Mesothelial cell of epicardium (in vitro differentiated cells): ENCODE measurements around the gene ADAM22. TPM values are rescaled to one million over a fixed set of nuclear protein-coding genes. Genes with fewer than 3 reads are reported as not detected.

Experiments
- DNase-seq, 2 experiments: peaks; one replicate each; pipeline ENCODE4 v3.0.0; 2021; ENCODE audit warnings: low spot score in 2 of 2; ENCODE audit not compliant: unreplicated experiment in 2 of 2
- H3K27ac Mint-ChIP-seq: 2 replicates; pipeline ENCODE4 v1.8.0; 2021; ENCODE audit warnings: mixed read lengths
- H3K27me3 Mint-ChIP-seq: 2 replicates; pipeline ENCODE4 v1.8.0; 2021; ENCODE audit warnings: low read depth, mixed read lengths
- H3K36me3 Mint-ChIP-seq: 2 replicates; pipeline ENCODE4 v1.8.0; 2021; ENCODE audit warnings: mixed read lengths
- H3K4me1 Mint-ChIP-seq: 2 replicates; pipeline ENCODE4 v1.8.0; 2021; ENCODE audit warnings: mixed read lengths
- H3K4me3 Mint-ChIP-seq: 2 replicates; pipeline ENCODE4 v1.8.0; 2021; ENCODE audit warnings: mild to moderate bottlenecking, moderate library complexity, mixed read lengths
- H3K9me3 Mint-ChIP-seq: 2 replicates; pipeline ENCODE4 v1.8.0; 2021; ENCODE audit warnings: mixed read lengths
- total RNA-seq: library from RNA; stranded (reverse); gene quantifications from 3 replicates; pipeline ENCODE4 v1.2.1, GENCODE V29; 2021
- TF ChIP-seq, protein P1 (sequence below): fragments of 200-600 bp; sonication (generic); IDR thresholded peaks from one replicate; pipeline ENCODE4 v1.5.0; 2021; ENCODE audit warnings: antibody characterized with exemption; ENCODE audit not compliant: unreplicated experiment

The ADAM22 gene
- total RNA-seq, 1 donor from 2014 or later = 6.3 TPM

- DNase-seq = no peak
- no peaks in the 10 kb centered on the region for H3K36me3 Mint-ChIP-seq
- peaks cover 8% of the 10 kb centered on the region for H3K4me1 Mint-ChIP-seq
- no peaks in the 10 kb centered on the region for H3K27me3 Mint-ChIP-seq
- TF ChIP-seq, protein P1, sequence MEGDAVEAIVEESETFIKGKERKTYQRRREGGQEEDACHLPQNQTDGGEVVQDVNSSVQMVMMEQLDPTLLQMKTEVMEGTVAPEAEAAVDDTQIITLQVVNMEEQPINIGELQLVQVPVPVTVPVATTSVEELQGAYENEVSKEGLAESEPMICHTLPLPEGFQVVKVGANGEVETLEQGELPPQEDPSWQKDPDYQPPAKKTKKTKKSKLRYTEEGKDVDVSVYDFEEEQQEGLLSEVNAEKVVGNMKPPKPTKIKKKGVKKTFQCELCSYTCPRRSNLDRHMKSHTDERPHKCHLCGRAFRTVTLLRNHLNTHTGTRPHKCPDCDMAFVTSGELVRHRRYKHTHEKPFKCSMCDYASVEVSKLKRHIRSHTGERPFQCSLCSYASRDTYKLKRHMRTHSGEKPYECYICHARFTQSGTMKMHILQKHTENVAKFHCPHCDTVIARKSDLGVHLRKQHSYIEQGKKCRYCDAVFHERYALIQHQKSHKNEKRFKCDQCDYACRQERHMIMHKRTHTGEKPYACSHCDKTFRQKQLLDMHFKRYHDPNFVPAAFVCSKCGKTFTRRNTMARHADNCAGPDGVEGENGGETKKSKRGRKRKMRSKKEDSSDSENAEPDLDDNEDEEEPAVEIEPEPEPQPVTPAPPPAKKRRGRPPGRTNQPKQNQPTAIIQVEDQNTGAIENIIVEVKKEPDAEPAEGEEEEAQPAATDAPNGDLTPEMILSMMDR = no peak
- no peak overlapping the region for H3K4me3 Mint-ChIP-seq
- H3K27ac Mint-ChIP-seq = no peak overlapping the region
- no peaks in the 10 kb centered on the region for H3K9me3 Mint-ChIP-seq
These were observed 207.9 kb downstream of the ADAM22 start for GRCh38 chr7:88141953-88142352.

DNA sequence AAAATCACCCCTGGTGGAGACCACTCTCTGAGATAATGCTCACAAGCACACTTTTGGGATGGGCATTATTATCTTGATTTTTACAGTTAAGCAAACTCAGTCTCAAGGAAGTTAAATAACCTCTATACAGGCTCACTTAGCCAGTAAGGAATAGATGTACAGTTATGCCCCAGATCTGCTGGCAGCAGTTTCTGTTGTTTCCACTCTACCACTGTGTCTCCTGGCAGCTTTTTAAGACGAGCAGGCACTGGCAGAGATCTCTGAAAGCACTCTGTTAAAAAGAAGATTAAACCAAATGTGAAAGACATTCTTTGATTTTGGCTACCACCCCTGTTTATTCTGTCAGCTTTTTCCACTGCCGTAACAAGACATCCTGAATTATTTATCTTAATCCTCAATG lies 212.6 kb downstream of the ADAM22 start:
- H3K4me3 Mint-ChIP-seq = no peak overlapping the region
- H3K27me3 Mint-ChIP-seq = no peaks in the 10 kb centered on the region
- peaks cover 2% of the 10 kb centered on the region for H3K4me1 Mint-ChIP-seq
- H3K36me3 Mint-ChIP-seq = no peaks in the 10 kb centered on the region
- DNase-seq = no peak
- TF ChIP-seq, protein P1 = no peak
- H3K9me3 Mint-ChIP-seq = no peaks in the 10 kb centered on the region
- no peak overlapping the region for H3K27ac Mint-ChIP-seq

GRCh38 chr7:88147341-88147740 lies 213.3 kb downstream of the ADAM22 start:
- Mint-ChIP-seq H3K9me3 (no peaks in the 10 kb centered on the region), H3K36me3 (no peaks in the 10 kb centered on the region), H3K27me3 (no peaks in the 10 kb centered on the region), H3K4me3 (no peak overlapping the region), H3K4me1 (no peaks in the 10 kb centered on the region), H3K27ac (no peak overlapping the region)
- TF ChIP-seq, protein P1 = no peak
- no peak for DNase-seq

DNA sequence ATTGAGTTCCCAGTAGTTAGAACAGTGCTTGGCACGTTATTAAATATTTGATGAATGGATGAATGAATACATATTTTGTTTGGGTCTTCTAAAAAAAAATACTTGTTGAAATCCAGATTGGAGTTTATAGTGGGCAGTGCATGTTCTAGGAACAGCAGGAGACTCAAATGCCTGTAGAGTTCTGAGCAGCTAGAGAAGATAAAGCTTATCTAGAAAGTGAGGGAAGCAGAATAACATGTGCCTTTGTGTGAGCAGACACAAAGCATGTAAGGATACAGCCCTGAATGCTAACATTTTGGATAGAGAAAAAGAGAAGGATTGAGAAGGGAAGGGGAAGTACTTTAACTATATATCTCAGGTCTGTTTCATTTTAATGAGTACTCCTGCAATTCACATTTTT lies 213.9 kb downstream of the ADAM22 start:
- TF ChIP-seq, protein P1 = no peak
- Mint-ChIP-seq H3K27ac (no peak overlapping the region), H3K4me1 (no peaks in the 10 kb centered on the region), H3K27me3 (no peaks in the 10 kb centered on the region), H3K9me3 (no peaks in the 10 kb centered on the region), H3K4me3 (no peak overlapping the region), H3K36me3 (no peaks in the 10 kb centered on the region)
- no peak for DNase-seq

DNA sequence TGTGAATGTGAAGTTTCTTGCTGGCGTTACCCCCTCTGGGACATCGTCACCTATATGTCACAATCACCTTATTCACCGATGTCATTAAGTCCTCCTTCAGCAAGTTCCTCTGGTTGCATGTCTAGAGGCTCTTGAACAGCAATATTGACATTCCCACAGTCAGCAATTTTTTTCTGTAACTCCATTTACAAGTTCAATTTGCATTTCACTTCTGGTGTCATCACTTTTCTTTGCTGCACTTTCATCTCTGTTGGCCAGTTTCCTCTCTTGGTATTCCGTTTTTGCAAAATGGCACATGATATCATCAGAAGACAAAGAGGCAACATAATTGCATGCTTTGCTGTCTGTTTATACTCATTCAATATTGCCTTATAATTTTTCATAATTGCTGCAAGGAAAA lies 216.0 kb downstream of the ADAM22 start:
- H3K4me3 Mint-ChIP-seq = no peak overlapping the region
- no peak overlapping the region for H3K27ac Mint-ChIP-seq
- H3K9me3 Mint-ChIP-seq = no peaks in the 10 kb centered on the region
- TF ChIP-seq, protein P1 = no peak
- H3K27me3 Mint-ChIP-seq = no peaks in the 10 kb centered on the region
- no peak for DNase-seq
- no peaks in the 10 kb centered on the region for H3K4me1 Mint-ChIP-seq
- no peaks in the 10 kb centered on the region for H3K36me3 Mint-ChIP-seq
